Measurements from ENCODE around the gene OR8B12. TPM values are rescaled to one million over a fixed set of nuclear protein-coding genes. Genes with fewer than 3 reads are reported as not detected.

Gene OR8B12
- total and polyA plus RNA-seq, 2 of the 4 experiments (the other 2 are of a cell fraction) = not detected

GRCh38 chr11:124577716-124578427 lies 34.4 kb upstream of the OR8B12 start:
- no peak overlapping the region for H2BK20ac ChIP-seq (ENCODE audit: low read depth, low read length)
- H3K27ac ChIP-seq (ENCODE audit: insufficient read depth, low read length) = no peak overlapping the region
- BruUV-seq (replicated peaks) = no TSS peak
- H3K4me3 ChIP-seq (ENCODE audit: insufficient read depth, low read depth, low read length) = no peak overlapping the region
- DNase-seq = no peak
- H3K79me1 ChIP-seq (ENCODE audit: low read depth in 1 of 2, low read length in 2 of 2) = no peaks in the 10 kb centered on the region
- H3K56ac ChIP-seq (ENCODE audit: extremely low read depth, insufficient read depth, low read length) = no peak overlapping the region
- in situ Hi-C loops (cut with MboI; ENCODE audit: low sequenced_read_pairs) (loop anchor here (25.0 kb wide), 1 partner anchor 516 kb away; no protein-coding TSS in a partner anchor), dilution Hi-C loops (cut with HindIII; ENCODE audit: low sequenced_read_pairs, unreplicated experiment) (no loop called here), intact Hi-C loops (cut with micrococcal nuclease) (no loop called here)
- no peaks in the 10 kb centered on the region for H3K9me3 ChIP-seq (ENCODE audit: control insufficient read depth, insufficient read depth, low read length)
- no peak overlapping the region for H2AK9ac ChIP-seq (replicated peaks; ENCODE audit: low read depth, low read length, poor library complexity)
- no peak overlapping the region for H3K9ac ChIP-seq (ENCODE audit: low read depth, low read length)
- H3K27me3 ChIP-seq (ENCODE audit: control insufficient read depth, insufficient read depth, low read length) = peaks cover 16% of the 10 kb centered on the region
- H2BK5ac ChIP-seq (ENCODE audit: low read depth, low read length, poor library complexity, severe bottlenecking) = no peak overlapping the region
- no peak overlapping the region for H2BK120ac ChIP-seq (ENCODE audit: low read depth, low read length)
- no peak overlapping the region for H2AK5ac ChIP-seq (ENCODE audit: low read depth, low read length)
- no peak overlapping the region for H3K4me2 ChIP-seq (ENCODE audit: low read depth, low read length)
- H2AFZ ChIP-seq (replicated peaks; ENCODE audit: low read length, poor library complexity) = no peak overlapping the region
- POLR2A ChIA-PET (ENCODE audit: unreplicated experiment) = interaction anchor here (0.6 kb wide), 1 partner anchor 672 kb away, joined by 3 read pairs; no protein-coding TSS in a partner anchor
- no peak for ATAC-seq (ENCODE audit: low read depth)
- no peaks in the 10 kb centered on the region for H3K9me1 ChIP-seq (ENCODE audit: insufficient read depth, low read length)
- WGBS, 2 experiments (ENCODE audit: extremely low coverage in 2 of 2, insufficient read length in 1 of 2) = 33% methylated on average over 1 of the region's 6 CpGs; no CpG with 5 or more reads in 1 of the 2 experiments
- CTCF ChIA-PET = interaction anchor here (1.4 kb wide), 1 partner anchor 162 kb away, joined by 3 read pairs; no protein-coding TSS in a partner anchor
- H3K4ac ChIP-seq (ENCODE audit: low read depth, low read length) = no peak overlapping the region
- H3K14ac ChIP-seq (replicated peaks; ENCODE audit: low read depth, low read length) = no peak overlapping the region
- H3K36me3 ChIP-seq (ENCODE audit: control insufficient read depth, insufficient read depth, low read length) = no peaks in the 10 kb centered on the region
- H4K8ac ChIP-seq (ENCODE audit: low read depth in 2 of 2, low read length in 2 of 2) = no peak overlapping the region
- H4K91ac ChIP-seq (ENCODE audit: insufficient read depth, low read depth, low read length) = no peak overlapping the region
- TF ChIP-seq USF2 (IDR thresholded peaks at IDR 0.05; ENCODE audit: low read depth, low read length) (no peak), POLR2A (IDR thresholded peaks at IDR 0.05; ENCODE audit: low read depth, low read length) (no peak), RFX5 (IDR thresholded peaks at IDR 0.05; ENCODE audit: low read depth, low read length) (no peak), RCOR1 (IDR thresholded peaks at IDR 0.05; ENCODE audit: insufficient replicate concordance, low read length) (no peak), CHD1 (IDR thresholded peaks at IDR 0.05; ENCODE audit: low read depth, low read length) (no peak), CEBPB (IDR thresholded peaks at IDR 0.05; ENCODE audit: low read depth, low read length) (no peak), MAFK (IDR thresholded peaks at IDR 0.05; ENCODE audit: low read depth, low read length) (no peak), RAD21 (IDR thresholded peaks at IDR 0.05; ENCODE audit: low read length) (no peak), CTCF (conservative IDR thresholded peaks at IDR 0.05; ENCODE audit: low read depth, low read length) (no peak)
- TF ChIP-seq, protein P1, sequence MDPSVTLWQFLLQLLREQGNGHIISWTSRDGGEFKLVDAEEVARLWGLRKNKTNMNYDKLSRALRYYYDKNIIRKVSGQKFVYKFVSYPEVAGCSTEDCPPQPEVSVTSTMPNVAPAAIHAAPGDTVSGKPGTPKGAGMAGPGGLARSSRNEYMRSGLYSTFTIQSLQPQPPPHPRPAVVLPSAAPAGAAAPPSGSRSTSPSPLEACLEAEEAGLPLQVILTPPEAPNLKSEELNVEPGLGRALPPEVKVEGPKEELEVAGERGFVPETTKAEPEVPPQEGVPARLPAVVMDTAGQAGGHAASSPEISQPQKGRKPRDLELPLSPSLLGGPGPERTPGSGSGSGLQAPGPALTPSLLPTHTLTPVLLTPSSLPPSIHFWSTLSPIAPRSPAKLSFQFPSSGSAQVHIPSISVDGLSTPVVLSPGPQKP (IDR thresholded peaks at IDR 0.05; ENCODE audit: borderline replicate concordance, low read depth, low read length) = no peak
- H3K18ac ChIP-seq (ENCODE audit: low read depth, low read length) = no peak overlapping the region
- no peak overlapping the region for H4K5ac ChIP-seq (ENCODE audit: low read depth, low read length)
- H3K4me1 ChIP-seq (ENCODE audit: control insufficient read depth, insufficient read depth, low read length) = no peaks in the 10 kb centered on the region
- no peaks in the 10 kb centered on the region for H4K20me1 ChIP-seq (ENCODE audit: insufficient read depth, low read length)
- no peak overlapping the region for H3K23ac ChIP-seq (ENCODE audit: low read depth, low read length)
- no peak overlapping the region for H2BK15ac ChIP-seq (ENCODE audit: low read depth, low read length)
